Left lobe of liver (tissue), 2 donors: Measurements from ENCODE around the gene MLF2. TPM values are rescaled to one million over a fixed set of nuclear protein-coding genes. Genes with fewer than 3 reads are reported as not detected.

Source experiments
- ATAC-seq: fragments of 200-7000 bp; cut with Tn5 transposase; one replicate; pipeline ENCODE4 v1.9.1; 2020; ENCODE audit warnings: mild to moderate bottlenecking, moderate library complexity
- DNase-seq: peaks from one replicate; pipeline ENCODE4 v3.0.0-alpha.2; 2020; ENCODE audit warnings: low spot score
- total RNA-seq: library from RNA; stranded (reverse); gene quantifications from one replicate; pipeline ENCODE4 v1.2.1, GENCODE V29; 2021
- donor health status: DM: no; HTN: no; CAD: no; lungs with moderate emphysema.
- donor health status: DM: no; HTN: yes; CAD: no.

Gene MLF2
- total RNA-seq, 1 donor from 2014 or later: 133 TPM

GRCh38 chr12:6698352-6699046, 54.4 kb downstream of the MLF2 start:
- no peak for ATAC-seq

More at GRCh38 chr12:6698352-6699046, 54.4 kb downstream of the MLF2 start:
- DNase-seq: no peak

Other genes with a start within 250 kb of the MLF2 start
- gene GAPDH, start 218.6 kb downstream of the MLF2 start, total RNA-seq: 1,145 TPM
- gene IFFO1, start 197.1 kb downstream of the MLF2 start, total RNA-seq: 8.8 TPM
- gene NOP2, start 184.8 kb downstream of the MLF2 start, total RNA-seq: 14.9 TPM
- 87.3 TPM for gene CHD4, start 145.8 kb downstream of the MLF2 start, total RNA-seq
- gene LPAR5, start 117.2 kb downstream of the MLF2 start, total RNA-seq: 0.88 TPM
- gene ACRBP, start 105.7 kb downstream of the MLF2 start, total RNA-seq: 3.2 TPM
- 14.4 TPM for gene ING4, start 90.0 kb downstream of the MLF2 start, total RNA-seq
- 20.3 TPM for gene ZNF384, start 63.8 kb downstream of the MLF2 start, total RNA-seq
- not detected for gene PIANP, start 52.3 kb downstream of the MLF2 start, total RNA-seq
- gene COPS7A, start 29.1 kb downstream of the MLF2 start, total RNA-seq: 31.1 TPM
- gene PTMS, start 13.2 kb upstream of the MLF2 start, total RNA-seq: 406 TPM
- 2.8 TPM for gene LAG3, start 19.4 kb upstream of the MLF2 start, total RNA-seq
- 22.7 TPM for gene CD4, start 36.4 kb upstream of the MLF2 start, total RNA-seq
- gene GPR162, start 68.7 kb upstream of the MLF2 start, total RNA-seq: 1.3 TPM
- gene P3H3, start 75.3 kb upstream of the MLF2 start, total RNA-seq: 1.4 TPM
- gene GNB3, start 87.8 kb upstream of the MLF2 start, total RNA-seq: 0.08 TPM
- 0.58 TPM for gene CDCA3, start 98.1 kb upstream of the MLF2 start, total RNA-seq
- gene USP5, start 99.0 kb upstream of the MLF2 start, total RNA-seq: 48.0 TPM
- 300 TPM for gene TPI1, start 114.4 kb upstream of the MLF2 start, total RNA-seq
- gene SPSB2, start 120.2 kb upstream of the MLF2 start, total RNA-seq: 4.7 TPM
- 1.9 TPM for gene LRRC23, start 151.7 kb upstream of the MLF2 start, total RNA-seq
- gene ENO2, start 161.4 kb upstream of the MLF2 start, total RNA-seq: 3.6 TPM
- 22.0 TPM for gene ATN1, start 174.8 kb upstream of the MLF2 start, total RNA-seq
- not detected for gene RNU7-1, start 190.7 kb upstream of the MLF2 start, total RNA-seq
- 86.3 TPM for gene C12orf57, start 190.9 kb upstream of the MLF2 start, total RNA-seq
- gene PTPN6, start 198.2 kb upstream of the MLF2 start, total RNA-seq: 17.8 TPM
- gene PHB2, start 217.5 kb upstream of the MLF2 start, total RNA-seq: 129 TPM
- gene EMG1, start 217.8 kb upstream of the MLF2 start, total RNA-seq: 16.1 TPM